ENCODE measurements around the gene EGFL6.

The EGFL6 gene

DNA sequence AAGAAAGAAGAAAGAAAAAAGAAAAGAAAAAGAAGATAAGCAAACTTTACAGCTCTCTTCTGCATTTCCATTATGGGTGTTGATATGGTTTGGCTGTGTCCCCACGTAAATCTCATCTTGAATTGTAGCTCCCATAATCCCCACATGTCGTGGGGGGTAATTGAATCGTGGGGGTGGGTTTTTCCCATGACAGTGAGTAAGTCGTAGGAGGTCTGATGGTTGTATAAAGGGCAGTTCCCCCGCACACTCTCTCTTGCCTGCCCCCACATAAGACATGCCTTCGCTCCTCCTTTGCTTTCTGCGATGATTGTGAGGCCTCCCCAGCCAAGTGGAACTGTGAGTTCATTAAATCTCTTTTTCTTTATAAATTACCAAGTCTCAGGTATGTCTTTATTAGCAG, 112.2 kb downstream of the EGFL6 start:
- TF ChIP-seq, protein P1, sequence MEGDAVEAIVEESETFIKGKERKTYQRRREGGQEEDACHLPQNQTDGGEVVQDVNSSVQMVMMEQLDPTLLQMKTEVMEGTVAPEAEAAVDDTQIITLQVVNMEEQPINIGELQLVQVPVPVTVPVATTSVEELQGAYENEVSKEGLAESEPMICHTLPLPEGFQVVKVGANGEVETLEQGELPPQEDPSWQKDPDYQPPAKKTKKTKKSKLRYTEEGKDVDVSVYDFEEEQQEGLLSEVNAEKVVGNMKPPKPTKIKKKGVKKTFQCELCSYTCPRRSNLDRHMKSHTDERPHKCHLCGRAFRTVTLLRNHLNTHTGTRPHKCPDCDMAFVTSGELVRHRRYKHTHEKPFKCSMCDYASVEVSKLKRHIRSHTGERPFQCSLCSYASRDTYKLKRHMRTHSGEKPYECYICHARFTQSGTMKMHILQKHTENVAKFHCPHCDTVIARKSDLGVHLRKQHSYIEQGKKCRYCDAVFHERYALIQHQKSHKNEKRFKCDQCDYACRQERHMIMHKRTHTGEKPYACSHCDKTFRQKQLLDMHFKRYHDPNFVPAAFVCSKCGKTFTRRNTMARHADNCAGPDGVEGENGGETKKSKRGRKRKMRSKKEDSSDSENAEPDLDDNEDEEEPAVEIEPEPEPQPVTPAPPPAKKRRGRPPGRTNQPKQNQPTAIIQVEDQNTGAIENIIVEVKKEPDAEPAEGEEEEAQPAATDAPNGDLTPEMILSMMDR (IDR thresholded peaks at IDR 0.05) = no peak
- Histone ChIP-seq H3K4me3 (no peak overlapping the region), H3K27me3 (no peaks in the 10 kb centered on the region), H3K9me3 (no peaks in the 10 kb centered on the region), H3K4me1 (no peaks in the 10 kb centered on the region), H3K27ac (no peak overlapping the region), H3K36me3 (no peaks in the 10 kb centered on the region)
- intact Hi-C loops (cut with DNase I; ENCODE audit: low total_unique reads) = no loop called here
- DNase-seq = no peak
